SU-DHL-6 (cell line): ENCODE results near the gene USP31.

Source experiments
- CTCF ChIP-seq: fragments of 200-600 bp; sonication (generic); IDR thresholded peaks from one replicate; pipeline ENCODE4 v1.5.1; 2017; ENCODE audit warnings: antibody characterized with exemption, mild to moderate bottlenecking, low read length, moderate library complexity; ENCODE audit not compliant: insufficient read depth, poor library complexity, severe bottlenecking
- EZH2phosphoT487 ChIP-seq: fragments of 200-600 bp; sonication (generic), shearing (Covaris generic); conservative IDR thresholded peaks from 2 replicates; pipeline ENCODE4 v1.6.1; 2018; ENCODE audit warnings: mild to moderate bottlenecking, antibody characterized with exemption, low read length, moderate library complexity, mixed read lengths

DNA sequence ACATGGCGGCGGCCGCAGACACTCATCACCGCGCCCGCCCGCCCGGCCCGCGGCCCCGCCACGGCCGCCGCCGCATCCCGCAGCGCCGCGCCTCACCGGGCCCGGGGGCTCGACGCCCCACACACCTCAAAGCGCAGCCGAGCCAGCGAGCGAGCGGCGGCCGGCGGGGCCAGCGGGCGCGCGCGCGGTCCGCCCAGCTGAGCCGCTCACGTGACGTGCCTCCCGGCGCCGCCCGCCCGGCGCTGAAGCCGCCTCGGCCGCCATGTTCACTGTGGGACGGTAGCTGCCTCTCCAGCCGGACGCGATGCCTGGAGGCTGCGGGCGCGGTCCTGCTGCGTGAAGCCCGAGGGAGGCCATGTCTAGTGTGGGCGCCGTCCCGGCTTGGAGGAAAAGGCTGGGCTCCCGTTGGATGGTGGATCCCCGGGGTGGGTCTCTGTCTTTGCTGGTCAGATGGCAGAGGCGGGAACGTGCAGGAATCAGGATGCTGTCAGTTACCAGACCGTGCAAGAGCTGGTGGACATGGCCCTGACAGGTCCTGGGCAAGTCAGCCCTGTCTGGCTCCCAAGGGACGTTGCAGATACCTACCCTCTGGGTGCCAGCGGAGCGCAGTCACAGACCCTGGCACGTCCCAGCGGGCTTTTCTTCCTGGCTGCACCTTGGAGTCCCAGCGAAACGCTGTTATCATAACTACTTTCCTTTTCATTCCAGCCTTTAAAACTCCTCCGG, at the start of gene USP31:
- TF ChIP-seq CTCF: no peak
- TF ChIP-seq EZH2phosphoT487: no peak
